ENCODE results near the gene DBF4. TPM values are rescaled to one million over a fixed set of nuclear protein-coding genes. Genes with fewer than 3 reads are reported as not detected.
"Not testable (repeated sequence)": the region's sequence is repeated elsewhere in the genome, so short reads cannot be mapped to it uniquely, and the experiment has no call there.

The DBF4 gene
- total RNA-seq, 1 experiment from 2014 or later: 48.8 TPM

DNA sequence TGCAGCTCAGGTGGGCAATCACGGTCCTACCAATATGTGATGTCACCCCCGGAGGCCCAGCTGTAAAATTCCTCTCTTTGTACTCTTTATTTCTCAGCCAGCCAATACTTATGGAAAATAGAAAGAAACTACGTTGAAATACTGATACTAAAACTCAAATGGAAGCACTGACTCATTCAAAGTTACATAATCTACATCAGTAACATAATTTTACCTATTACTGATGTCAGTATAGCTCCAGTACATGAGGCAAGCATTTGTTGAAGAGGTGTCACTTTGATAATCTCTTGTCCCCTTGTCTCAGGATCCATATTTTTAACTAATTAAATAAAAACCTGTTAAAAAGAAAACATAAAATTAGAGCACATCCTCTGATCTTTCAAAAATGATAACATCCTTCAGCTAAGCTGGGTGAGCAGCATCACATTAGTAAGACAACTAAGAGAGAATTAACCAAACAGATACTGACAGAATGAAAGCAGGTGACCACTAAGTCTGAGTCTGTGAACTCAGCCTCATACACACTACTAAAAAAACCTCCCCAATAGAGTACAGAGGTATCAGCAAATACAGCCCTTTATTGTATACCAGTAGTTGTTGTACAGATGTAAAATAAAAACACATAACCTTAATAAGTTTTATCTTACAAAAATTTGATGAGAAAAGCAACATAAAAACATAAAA, 17.7 kb upstream of the DBF4 start:
- Histone ChIP-seq H3K4me1 (ENCODE audit: control insufficient read depth, insufficient read depth, low read length) (no peaks in the 10 kb centered on the region), H3K36me3 (ENCODE audit: control insufficient read depth, insufficient read depth, low read length) (peaks cover 13% of the 10 kb centered on the region), H3K4me3 (ENCODE audit: low read depth in 2 of 2, low read length in 2 of 2) (no peak overlapping the region), H3K27ac (ENCODE audit: low read length) (no peak overlapping the region), H3K9me3 (ENCODE audit: control insufficient read depth, insufficient read depth, low read depth, low read length) (no peaks in the 10 kb centered on the region), H3K27me3 (ENCODE audit: control insufficient read depth, insufficient read depth, low read length) (no peaks in the 10 kb centered on the region)
- ATAC-seq: no peak
- intact Hi-C loops (cut with micrococcal nuclease; ENCODE audit: unreplicated experiment): no loop called here
- DNase-seq (ENCODE audit: low read depth, low spot score): no peak
- ChIA-PET CTCF (no interaction called here), POLR2A (no interaction called here)
- TF ChIP-seq TCF7L2 (IDR thresholded peaks at IDR 0.05; ENCODE audit: low read depth, low read length) (no peak), REST (IDR thresholded peaks at IDR 0.05; ENCODE audit: insufficient read depth in 1 of 2, low read depth in 2 of 2, low read length in 1 of 2) (no peak), SIN3A (IDR thresholded peaks at IDR 0.05; ENCODE audit: borderline replicate concordance, insufficient read depth, low read depth, low read length) (no peak), POLR2AphosphoS5 (IDR thresholded peaks at IDR 0.05; ENCODE audit: low read depth, low read length) (no peak)
- TF ChIP-seq, protein P1, sequence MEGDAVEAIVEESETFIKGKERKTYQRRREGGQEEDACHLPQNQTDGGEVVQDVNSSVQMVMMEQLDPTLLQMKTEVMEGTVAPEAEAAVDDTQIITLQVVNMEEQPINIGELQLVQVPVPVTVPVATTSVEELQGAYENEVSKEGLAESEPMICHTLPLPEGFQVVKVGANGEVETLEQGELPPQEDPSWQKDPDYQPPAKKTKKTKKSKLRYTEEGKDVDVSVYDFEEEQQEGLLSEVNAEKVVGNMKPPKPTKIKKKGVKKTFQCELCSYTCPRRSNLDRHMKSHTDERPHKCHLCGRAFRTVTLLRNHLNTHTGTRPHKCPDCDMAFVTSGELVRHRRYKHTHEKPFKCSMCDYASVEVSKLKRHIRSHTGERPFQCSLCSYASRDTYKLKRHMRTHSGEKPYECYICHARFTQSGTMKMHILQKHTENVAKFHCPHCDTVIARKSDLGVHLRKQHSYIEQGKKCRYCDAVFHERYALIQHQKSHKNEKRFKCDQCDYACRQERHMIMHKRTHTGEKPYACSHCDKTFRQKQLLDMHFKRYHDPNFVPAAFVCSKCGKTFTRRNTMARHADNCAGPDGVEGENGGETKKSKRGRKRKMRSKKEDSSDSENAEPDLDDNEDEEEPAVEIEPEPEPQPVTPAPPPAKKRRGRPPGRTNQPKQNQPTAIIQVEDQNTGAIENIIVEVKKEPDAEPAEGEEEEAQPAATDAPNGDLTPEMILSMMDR (IDR thresholded peaks at IDR 0.05): no peak
- in situ Hi-C loops (cut with HindIII; ENCODE audit: low pct_unique_long_range_greater_than_20kb, low sequenced_read_pairs): no loop called here
- BruUV-seq (replicated peaks): no TSS peak

DNA sequence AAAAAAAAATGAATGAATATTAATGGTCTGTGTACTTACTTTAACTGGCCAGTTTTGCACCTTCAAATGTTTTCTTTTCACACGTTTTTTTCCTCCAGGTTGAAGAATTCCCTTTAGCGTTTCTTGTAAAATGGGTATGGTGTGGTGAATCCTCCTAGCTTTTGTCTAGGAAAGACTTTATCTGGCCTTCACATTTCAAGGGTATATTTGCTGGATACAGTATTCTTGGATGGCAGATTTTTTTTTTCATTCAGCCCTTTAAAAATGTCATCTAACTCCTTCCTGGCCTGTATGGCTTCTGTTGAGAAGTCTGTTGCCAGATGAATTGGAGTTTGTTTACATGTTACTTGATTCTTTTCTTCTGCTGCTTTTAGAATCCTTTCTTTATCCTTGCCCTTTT, 10.2 kb upstream of the DBF4 start:
- DNase-seq (ENCODE audit: low read depth, low spot score) (no peak), ATAC-seq (no peak)
- H3K27ac ChIP-seq (ENCODE audit: low read length): no peak overlapping the region
- no peaks in the 10 kb centered on the region for H3K4me1 ChIP-seq (ENCODE audit: control insufficient read depth, insufficient read depth, low read length)
- no peak overlapping the region for H3K4me3 ChIP-seq (ENCODE audit: low read depth in 2 of 2, low read length in 2 of 2)
- intact Hi-C loops (cut with micrococcal nuclease; ENCODE audit: unreplicated experiment) (no loop called here), in situ Hi-C loops (cut with HindIII; ENCODE audit: low pct_unique_long_range_greater_than_20kb, low sequenced_read_pairs) (no loop called here)
- H3K9me3 ChIP-seq (ENCODE audit: control insufficient read depth, insufficient read depth, low read depth, low read length): peaks cover 23% of the 10 kb centered on the region; the same call in 1 of the 2 replicates
- no peaks in the 10 kb centered on the region for H3K36me3 ChIP-seq (ENCODE audit: control insufficient read depth, insufficient read depth, low read length)
- no peaks in the 10 kb centered on the region for H3K27me3 ChIP-seq (ENCODE audit: control insufficient read depth, insufficient read depth, low read length)
- ChIA-PET CTCF (no interaction called here), POLR2A (no interaction called here)
- no TSS peak for BruUV-seq (replicated peaks)
- no peak for TF ChIP-seq TCF7L2 (IDR thresholded peaks at IDR 0.05; ENCODE audit: low read depth, low read length)
- no peak for TF ChIP-seq POLR2AphosphoS5 (IDR thresholded peaks at IDR 0.05; ENCODE audit: low read depth, low read length)
- TF ChIP-seq SIN3A (IDR thresholded peaks at IDR 0.05; ENCODE audit: borderline replicate concordance, insufficient read depth, low read depth, low read length): no peak
- TF ChIP-seq, protein P1 (IDR thresholded peaks at IDR 0.05): no peak
- TF ChIP-seq REST (IDR thresholded peaks at IDR 0.05; ENCODE audit: insufficient read depth in 1 of 2, low read depth in 2 of 2, low read length in 1 of 2): no peak

DNA sequence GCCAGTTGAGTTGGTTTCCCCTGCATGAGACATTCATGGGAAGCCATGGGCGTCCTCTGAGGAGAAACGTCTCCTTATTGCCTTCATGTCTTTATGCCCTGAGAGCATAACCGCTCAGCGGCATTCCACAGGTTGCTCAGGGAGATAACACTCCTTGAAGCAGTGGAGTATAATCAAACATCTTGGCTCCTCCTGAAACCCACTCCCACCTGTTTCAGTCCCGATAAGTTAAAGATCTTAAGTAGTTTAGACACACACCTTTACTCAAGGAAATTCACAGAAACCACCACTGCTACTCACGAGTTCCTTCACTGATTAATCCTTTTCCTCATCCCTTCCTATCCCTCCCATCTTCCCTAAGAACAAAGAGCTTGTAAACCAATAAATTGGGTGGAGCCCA, 9.8 kb upstream of the DBF4 start:
- BruUV-seq (replicated peaks); H3K27ac ChIP-seq (ENCODE audit: low read length); CTCF ChIA-PET; H3K4me3 ChIP-seq (ENCODE audit: low read depth in 2 of 2, low read length in 2 of 2); ATAC-seq; POLR2A ChIA-PET; in situ Hi-C loops (cut with HindIII; ENCODE audit: low pct_unique_long_range_greater_than_20kb, low sequenced_read_pairs); DNase-seq (ENCODE audit: low read depth, low spot score); H3K4me1 ChIP-seq (ENCODE audit: control insufficient read depth, insufficient read depth, low read length); H3K27me3 ChIP-seq (ENCODE audit: control insufficient read depth, insufficient read depth, low read length); intact Hi-C loops (cut with micrococcal nuclease; ENCODE audit: unreplicated experiment); H3K36me3 ChIP-seq (ENCODE audit: control insufficient read depth, insufficient read depth, low read length): not testable (repeated sequence)
- H3K9me3 ChIP-seq (ENCODE audit: control insufficient read depth, insufficient read depth, low read depth, low read length): peaks cover 27% of the 10 kb centered on the region; the same call in 1 of the 2 replicates
